HG02970 (cell line): ENCODE measurements around the gene RACK1.
A peak's percentile ranks its signal among the peaks of the same experiment; 100 is the strongest.
"Not testable (repeated sequence)": the region's sequence is repeated elsewhere in the genome, so short reads cannot be mapped to it uniquely, and the experiment has no call there.

Experiments used
- ATAC-seq: cut with Tn5 transposase; IDR thresholded peaks from one replicate; pipeline ENCODE4 v1.9.1; 2021; ENCODE audit warnings: mild to moderate bottlenecking, moderate library complexity, moderate number of reproducible peaks; ENCODE audit not compliant: unreplicated experiment, low FRiP score

The RACK1 gene

GRCh38 chr5:181217111-181217802, 26.4 kb downstream of the RACK1 start:
- ATAC-seq = peak; percentile 20

GRCh38 chr5:181215997-181216989, 27.4 kb downstream of the RACK1 start:
- no peak for ATAC-seq

GRCh38 chr5:181214249-181214648, 29.5 kb downstream of the RACK1 start:
- not testable (repeated sequence) for ATAC-seq

- no peak for ATAC-seq
Measured at GRCh38 chr5:181212934-181213333, 30.8 kb downstream of the RACK1 start.

- ATAC-seq = no peak
Measured at GRCh38 chr5:181212080-181212479, 31.6 kb downstream of the RACK1 start.

- no peak for ATAC-seq
Measured at GRCh38 chr5:181211208-181211607, 32.5 kb downstream of the RACK1 start.

- ATAC-seq = not testable (repeated sequence)
Measured at GRCh38 chr5:181210698-181211097, 33.0 kb downstream of the RACK1 start.

- not testable (repeated sequence) for ATAC-seq
Measured at GRCh38 chr5:181210148-181210547, 33.6 kb downstream of the RACK1 start.

GRCh38 chr5:181209006-181209405, 34.7 kb downstream of the RACK1 start:
- not testable (repeated sequence) for ATAC-seq

GRCh38 chr5:181207960-181208253, 35.8 kb downstream of the RACK1 start:
- ATAC-seq = no peak

GRCh38 chr5:181207214-181207959, 36.3 kb downstream of the RACK1 start:
- no peak for ATAC-seq

- no peak for ATAC-seq
Measured at GRCh38 chr5:181205761-181206649, 37.7 kb downstream of the RACK1 start.

GRCh38 chr5:181204826-181205760, 38.6 kb downstream of the RACK1 start, which contains the start of gene TRIM7:
Gene TRIM7, minus strand, starts transcription at chr5:181205196. Its CDS starts 86 bp downstream, at chr5:181205110.
- ATAC-seq = no peak

- no peak for ATAC-seq
Measured at GRCh38 chr5:181204113-181204825, 39.4 kb downstream of the RACK1 start.

- ATAC-seq = no peak
Measured at GRCh38 chr5:181203777-181204112, 40.0 kb downstream of the RACK1 start.

GRCh38 chr5:181203093-181203711, 40.5 kb downstream of the RACK1 start:
- ATAC-seq = no peak

- ATAC-seq = no peak
Measured at GRCh38 chr5:181200816-181201215, 42.9 kb downstream of the RACK1 start.
